Activated CD4-positive, alpha-beta T cell treated with anti-CD3 and anti-CD28 coated beads, Interleukin-2, amount 50 U/mL, for 48 hours (primary cell): ENCODE results near the gene MRPL34.
"Not testable (repeated sequence)": the region's sequence is repeated elsewhere in the genome, so short reads cannot be mapped to it uniquely, and the experiment has no call there.

Source experiments
- DNase-seq, 2 experiments: peaks; one replicate each; pipeline ENCODE4 v3.0.0-alpha.2; 2020

Gene MRPL34

GRCh38 chr19:17305517-17306284, at the start of gene MRPL34:
Gene MRPL34, plus strand, starts transcription at chr19:17305872. Its CDS starts 21 bp downstream, at chr19:17305893.
- peak; percentile 97 for DNase-seq

- DNase-seq = no peak
These were observed 49.5 kb upstream of the MRPL34 start for GRCh38 chr19:17256130-17256529.

GRCh38 chr19:17259118-17259780, 46.4 kb upstream of the MRPL34 start:
- no peak for DNase-seq

GRCh38 chr19:17259934-17260333, 45.7 kb upstream of the MRPL34 start:
- DNase-seq = no peak

- DNase-seq = peak; percentile 93 to 94
These were observed 44.8 kb upstream of the MRPL34 start for GRCh38 chr19:17260842-17261325.

GRCh38 chr19:17262557-17262956, 43.1 kb upstream of the MRPL34 start:
- DNase-seq = no peak

- no peak for DNase-seq
These were observed 41.7 kb upstream of the MRPL34 start for GRCh38 chr19:17263712-17264640.

- no peak for DNase-seq
These were observed 41.1 kb upstream of the MRPL34 start, which contains the start of gene USHBP1 for GRCh38 chr19:17264641-17264979. Gene USHBP1, minus strand, starts transcription at chr19:17264745. Its CDS starts 446 bp downstream, at chr19:17264299.

- no peak for DNase-seq
These were observed 39.6 kb upstream of the MRPL34 start for GRCh38 chr19:17266026-17266425.

GRCh38 chr19:17266589-17266974, 39.1 kb upstream of the MRPL34 start:
- DNase-seq = no peak

GRCh38 chr19:17266975-17267788, 38.5 kb upstream of the MRPL34 start, which contains the start of gene BABAM1:
Gene BABAM1, plus strand, starts transcription at chr19:17267443. Its CDS starts 1,364 bp downstream, at chr19:17268807.
- peak; percentile 92 to 96 for DNase-seq

GRCh38 chr19:17268754-17269153, 36.9 kb upstream of the MRPL34 start:
- DNase-seq = no peak

- not testable (repeated sequence) for DNase-seq
These were observed 30.8 kb upstream of the MRPL34 start for GRCh38 chr19:17274892-17275291.

- DNase-seq = no peak
These were observed 30.1 kb upstream of the MRPL34 start for GRCh38 chr19:17275441-17276175.

- DNase-seq = no peak
These were observed 26.2 kb upstream of the MRPL34 start for GRCh38 chr19:17279436-17279835.

- DNase-seq = peak; percentile 67 to 71
These were observed 24.0 kb upstream of the MRPL34 start, which contains the start of gene ANKLE1 for GRCh38 chr19:17281391-17282304. Gene ANKLE1, plus strand, starts transcription at chr19:17281901. Its CDS starts 20 bp downstream, at chr19:17281921.

- peak; percentile 87 to 89 for DNase-seq
These were observed 23.1 kb upstream of the MRPL34 start for GRCh38 chr19:17282488-17283125.

GRCh38 chr19:17283504-17283996, 22.1 kb upstream of the MRPL34 start:
- DNase-seq = no peak

- DNase-seq = no peak
These were observed 20.1 kb upstream of the MRPL34 start for GRCh38 chr19:17285415-17286135.
